Sigmoid colon (tissue), 4 donors: ENCODE results near the gene RNF180.

Experiments used
- CTCF ChIP-seq, 4 experiments: fragments of 450-650 bp in 3 of 4; fragments of 200-600 bp in 1 of 4; IDR thresholded peaks; one replicate each; pipeline ENCODE4 v1.5.1; 2016 to 2019; ENCODE audit warnings: antibody characterized with exemption in 4 of 4, mild to moderate bottlenecking in 3 of 4, moderate library complexity in 2 of 4
- POLR2AphosphoS5 ChIP-seq, 4 donors: sonication (generic); formaldehyde crosslinking; IDR thresholded peaks; one replicate each; pipeline ENCODE4 v1.6.1; 2017; ENCODE audit warnings: antibody characterized with exemption in 4 of 4

GRCh38 chr5:64330728-64331231 is 165.1 kb downstream of the RNF180 start:
- TF ChIP-seq CTCF (IDR thresholded peaks at IDR 0.05) (no peak), POLR2AphosphoS5 (IDR thresholded peaks at IDR 0.05) (no peak)
